Activated CD4-positive, alpha-beta T cell treated with anti-CD3 and anti-CD28 coated beads, Interleukin-2, amount 50 U/mL, for 24 hours (primary cell): ENCODE results near the gene GAP43.

Experiments
- DNase-seq, 2 donors: peaks; one replicate each; pipeline ENCODE4 v3.0.0-alpha.2; 2020; ENCODE audit warnings: low read depth in 1 of 2, low spot score in 1 of 2

GAP43 gene, protein sequence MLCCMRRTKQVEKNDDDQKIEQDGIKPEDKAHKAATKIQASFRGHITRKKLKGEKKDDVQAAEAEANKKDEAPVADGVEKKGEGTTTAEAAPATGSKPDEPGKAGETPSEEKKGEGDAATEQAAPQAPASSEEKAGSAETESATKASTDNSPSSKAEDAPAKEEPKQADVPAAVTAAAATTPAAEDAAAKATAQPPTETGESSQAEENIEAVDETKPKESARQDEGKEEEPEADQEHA

DNA sequence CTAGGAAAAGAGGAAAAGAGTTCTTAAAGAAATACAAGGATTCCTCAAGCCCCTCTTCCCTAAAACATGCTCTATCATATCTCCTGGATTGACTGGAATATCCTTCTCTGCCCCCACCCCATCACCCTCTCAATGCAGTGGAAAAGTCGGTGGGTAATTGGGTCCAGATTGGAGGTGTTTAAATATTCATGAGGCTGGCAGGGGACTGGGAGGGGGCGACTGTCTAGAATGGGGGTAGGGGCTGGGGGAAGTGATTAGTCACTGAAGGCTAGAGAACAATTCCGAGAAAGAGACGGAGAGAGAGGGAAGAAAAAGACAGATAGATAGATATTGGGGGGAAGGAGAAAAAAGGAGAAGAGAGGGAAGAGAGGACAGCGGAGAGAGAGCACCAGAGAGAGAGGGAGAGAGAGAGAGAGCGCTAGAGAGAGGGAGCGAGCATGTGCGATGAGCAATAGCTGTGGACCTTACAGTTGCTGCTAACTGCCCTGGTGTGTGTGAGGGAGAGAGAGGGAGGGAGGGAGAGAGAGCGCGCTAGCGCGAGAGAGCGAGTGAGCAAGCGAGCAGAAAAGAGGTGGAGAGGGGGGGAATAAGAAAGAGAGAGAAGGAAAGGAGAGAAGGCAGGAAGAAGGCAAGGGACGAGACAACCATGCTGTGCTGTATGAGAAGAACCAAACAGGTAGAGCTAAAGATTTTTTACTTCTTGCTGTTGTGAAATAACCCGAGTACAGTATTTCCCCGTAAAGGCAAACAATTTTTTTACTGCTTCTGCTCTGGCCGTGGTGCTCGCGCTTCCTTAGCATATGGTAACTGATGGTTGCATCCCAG, at the start of gene GAP43:
GAP43 (plus strand) TSS at position 467 of the 825 bp plus-strand sequence; CDS start at position 647, 180 bp downstream.
- no peak for DNase-seq

DNA sequence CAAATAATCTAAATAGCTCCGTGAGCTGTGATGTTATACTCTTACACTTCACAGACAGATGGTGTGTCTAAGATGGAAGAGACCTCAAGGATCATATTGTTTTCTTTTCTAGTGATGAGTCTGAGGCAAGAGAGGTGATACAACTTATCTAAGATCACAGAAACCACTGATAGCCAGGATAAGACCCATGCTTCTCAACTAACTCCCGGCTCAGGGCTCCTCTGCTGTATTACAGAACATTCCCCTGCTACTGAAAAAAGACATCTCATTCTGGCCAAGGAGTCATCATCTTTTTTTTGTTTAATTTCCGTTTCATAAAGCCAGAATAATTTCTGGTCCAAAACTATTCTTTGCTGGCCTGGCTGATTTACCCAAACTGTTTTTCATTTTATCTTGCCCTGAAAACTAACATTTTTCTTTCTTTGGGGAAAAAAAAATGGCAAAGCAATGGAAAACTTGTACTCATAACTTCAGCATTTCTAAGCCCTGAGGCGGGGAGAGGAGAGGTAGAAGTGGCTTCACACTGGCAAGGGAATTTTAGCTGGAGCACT, 46.9 kb upstream of the GAP43 start:
- no peak for DNase-seq

DNA sequence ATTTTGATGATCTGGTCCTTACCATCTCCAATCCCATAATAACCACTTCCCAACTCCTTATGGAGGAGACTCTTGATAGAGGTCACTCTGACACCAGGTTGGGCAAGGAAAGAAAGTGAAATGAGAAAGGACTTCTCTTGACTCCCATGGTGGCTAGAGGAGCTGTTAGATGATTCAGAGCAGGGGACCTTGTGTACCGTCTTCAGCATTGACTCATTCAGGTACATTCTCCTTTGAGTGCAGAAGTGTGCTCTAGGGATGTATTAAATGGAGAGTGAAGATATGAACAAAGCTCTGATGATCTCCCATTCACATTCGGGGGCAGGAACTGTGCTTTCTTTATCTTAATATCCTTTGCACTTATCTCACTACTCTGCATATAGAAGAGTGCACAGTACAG, 46.3 kb upstream of the GAP43 start:
- no peak for DNase-seq

DNA sequence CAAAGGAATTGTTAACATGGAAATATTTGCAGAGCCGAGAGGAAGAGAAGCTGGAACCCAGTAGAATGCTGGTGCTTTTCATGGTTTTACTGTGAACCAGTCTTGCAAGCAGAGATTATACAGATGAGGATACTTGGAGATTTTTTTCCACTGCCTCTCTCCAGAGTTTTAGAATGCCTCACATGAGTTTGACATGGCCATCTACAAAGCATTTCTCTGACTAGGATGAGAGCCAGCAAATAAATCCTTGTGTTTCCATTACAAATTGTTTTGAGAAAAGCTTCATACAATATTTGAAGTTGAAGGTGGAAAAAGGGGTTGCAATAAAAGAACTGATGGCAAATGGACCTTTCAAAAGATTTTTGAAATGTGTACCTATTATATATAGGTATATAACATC, 45.0 kb upstream of the GAP43 start:
- no peak for DNase-seq

DNA sequence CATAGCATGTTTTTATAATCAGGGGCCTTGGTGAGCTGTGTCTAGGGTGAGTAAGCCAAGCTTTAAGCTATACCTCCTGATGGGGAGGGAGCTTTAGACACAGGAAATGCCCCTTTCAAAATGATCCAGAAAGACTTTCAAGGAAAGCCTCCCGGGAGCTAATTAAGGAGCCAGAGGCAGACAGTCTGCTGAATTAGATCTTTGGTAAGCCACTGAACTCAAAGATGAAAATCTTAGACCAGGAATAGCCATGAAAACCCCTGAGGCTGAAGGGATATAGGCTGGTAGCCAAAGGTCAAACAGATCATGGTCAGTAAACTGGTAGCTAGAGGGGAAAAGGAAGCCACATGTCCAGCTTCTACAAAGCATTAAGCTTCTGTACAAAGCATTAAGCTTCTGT, 42.7 kb upstream of the GAP43 start:
- DNase-seq, result no peak

DNA sequence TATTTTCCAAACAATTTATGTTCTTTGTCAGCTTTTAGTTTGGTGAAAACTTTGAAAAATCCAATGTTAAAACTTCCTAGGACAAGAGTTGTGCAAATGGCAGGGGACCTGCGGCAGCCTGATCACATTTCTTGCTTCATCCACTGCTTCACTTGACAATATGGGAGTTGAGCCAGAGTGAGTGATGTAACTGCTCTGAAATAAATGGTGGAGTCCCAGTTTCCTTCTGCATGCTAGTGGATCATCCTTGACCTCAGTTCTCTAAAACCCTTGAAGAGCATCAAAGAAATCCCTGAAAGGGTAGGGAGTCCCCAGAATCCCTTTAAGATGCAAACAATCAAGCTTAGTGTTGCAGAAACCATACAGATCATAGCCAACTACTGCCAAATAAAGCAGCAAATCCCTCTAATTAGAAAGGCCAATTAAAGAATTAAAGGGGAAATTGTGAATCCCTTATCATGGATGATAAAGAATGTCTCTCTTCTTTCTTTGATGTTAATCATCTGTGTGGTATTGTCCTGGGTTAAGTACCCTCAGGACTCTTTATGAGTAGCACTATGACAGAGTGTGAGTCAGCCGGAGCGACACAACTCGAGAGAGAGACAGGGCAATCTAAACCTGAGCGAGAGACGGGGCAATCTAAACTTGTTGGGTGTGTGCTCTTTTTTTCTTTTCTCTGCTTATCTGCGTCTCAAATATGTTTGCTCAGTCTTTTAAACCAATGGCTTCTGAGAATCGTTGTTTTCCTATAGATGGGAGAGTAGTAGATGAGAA, 41.8 kb upstream of the GAP43 start:
- no peak for DNase-seq

DNA sequence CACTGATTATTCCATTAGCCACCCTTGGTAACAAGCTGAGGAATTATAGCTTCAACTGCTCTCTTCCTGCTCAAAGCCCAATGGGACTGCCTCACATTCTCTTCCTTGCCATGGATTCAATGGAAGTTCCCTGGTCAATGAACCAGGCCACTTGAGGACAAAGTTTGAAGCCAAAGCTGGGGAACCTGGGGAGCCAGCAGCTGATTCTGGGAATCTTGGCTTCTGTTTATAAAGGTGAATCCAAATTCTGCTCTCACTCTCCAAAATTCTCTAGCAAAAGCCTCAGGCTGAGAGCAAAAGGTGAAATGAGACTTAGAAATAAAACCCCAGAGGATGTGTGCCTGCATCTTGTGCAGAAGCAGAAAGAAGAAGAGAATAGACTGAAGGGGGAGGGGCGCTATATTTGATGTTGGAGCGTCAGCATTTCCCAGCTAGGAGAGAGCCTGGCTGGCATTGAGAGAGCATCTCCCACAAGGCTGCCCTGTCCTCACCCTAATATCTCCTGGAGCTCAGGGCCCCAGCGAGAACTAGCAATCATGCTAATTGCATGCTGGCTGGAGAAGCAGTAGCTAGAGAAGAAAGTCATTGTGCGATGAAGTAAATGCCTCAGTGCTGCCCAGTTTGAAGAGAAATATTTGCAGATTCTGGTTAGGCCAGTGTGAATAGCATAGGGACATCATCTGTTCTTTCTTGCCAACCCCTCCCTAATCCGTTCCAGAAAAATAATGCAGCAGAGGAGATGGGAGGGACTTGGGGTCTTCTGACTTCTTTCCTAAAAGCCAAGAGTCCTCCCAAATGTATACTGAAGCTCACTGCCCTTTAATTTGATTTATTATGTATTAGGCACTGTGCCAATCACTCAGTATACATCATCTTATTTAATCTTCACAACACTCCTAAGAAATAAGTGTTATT, 34.9 kb upstream of the GAP43 start:
- no peak for DNase-seq

DNA sequence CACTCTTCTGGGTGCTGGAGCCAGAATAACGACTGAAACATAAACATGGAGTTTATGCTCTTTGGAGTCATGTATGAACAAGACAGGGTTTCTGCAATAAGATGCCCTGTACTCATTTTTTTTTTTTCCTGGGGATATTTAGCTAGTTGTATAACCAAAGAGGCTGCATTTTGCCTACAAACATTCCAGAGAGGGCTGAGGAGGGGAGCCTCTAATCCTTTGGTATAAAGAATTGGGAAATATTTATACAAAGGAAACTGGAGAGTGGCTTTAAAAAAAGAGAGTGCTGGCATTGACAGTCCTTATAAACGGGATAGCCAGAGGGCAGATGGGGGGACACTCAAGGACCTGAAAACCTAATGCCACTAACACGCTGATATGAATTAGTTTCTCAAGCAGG, 32.4 kb upstream of the GAP43 start:
- DNase-seq, result no peak

DNA sequence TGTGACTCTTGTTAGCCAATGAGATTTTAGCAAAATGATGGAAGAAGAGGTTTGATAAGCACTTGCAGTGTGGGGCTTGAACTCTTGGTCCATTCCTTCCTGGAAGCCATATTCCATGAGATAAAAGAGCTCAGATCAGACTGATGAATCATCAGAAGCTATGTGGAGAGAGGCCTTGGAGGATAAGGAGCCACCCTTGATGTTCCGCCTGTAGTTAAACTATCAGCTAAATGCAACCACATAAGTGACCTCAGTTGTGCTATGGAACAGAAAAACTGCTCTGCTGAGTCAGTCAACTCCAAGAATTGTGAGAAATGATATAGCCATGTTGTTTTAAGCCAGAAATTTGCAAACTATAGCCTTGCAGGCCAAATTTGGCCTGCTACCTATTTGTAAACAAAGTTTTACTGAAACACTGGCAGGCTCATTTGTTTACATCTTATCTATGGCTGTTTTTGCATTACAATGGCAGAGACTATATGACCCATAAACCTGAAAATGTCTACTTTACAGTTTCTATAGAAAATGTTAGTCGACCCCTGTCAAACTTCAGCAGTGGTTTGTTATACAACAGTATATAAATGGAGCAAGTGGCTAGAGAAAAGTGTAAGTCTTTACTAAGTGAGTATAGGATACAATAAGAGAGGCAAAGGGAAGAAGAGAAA, 27.6 kb upstream of the GAP43 start:
- no peak for DNase-seq

DNA sequence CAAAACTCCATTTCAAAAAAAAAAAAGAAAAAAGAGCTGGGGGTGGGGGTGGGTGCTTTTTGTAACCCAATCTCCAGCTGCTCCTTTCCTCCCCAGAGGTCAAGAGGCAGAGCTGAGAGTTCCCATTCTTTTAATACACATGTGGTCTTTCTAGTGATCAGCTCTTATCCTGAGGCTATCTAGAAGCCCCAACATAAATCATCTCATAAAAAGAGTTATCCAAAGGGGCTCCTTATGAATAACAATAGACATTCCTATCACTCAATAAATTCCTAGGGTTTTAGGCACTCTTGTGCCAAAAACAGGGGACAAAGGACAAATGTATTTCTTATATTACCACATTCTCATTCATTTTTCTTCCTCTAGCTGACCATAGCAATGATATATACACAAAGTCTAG, 25.1 kb upstream of the GAP43 start:
- no peak for DNase-seq

DNA sequence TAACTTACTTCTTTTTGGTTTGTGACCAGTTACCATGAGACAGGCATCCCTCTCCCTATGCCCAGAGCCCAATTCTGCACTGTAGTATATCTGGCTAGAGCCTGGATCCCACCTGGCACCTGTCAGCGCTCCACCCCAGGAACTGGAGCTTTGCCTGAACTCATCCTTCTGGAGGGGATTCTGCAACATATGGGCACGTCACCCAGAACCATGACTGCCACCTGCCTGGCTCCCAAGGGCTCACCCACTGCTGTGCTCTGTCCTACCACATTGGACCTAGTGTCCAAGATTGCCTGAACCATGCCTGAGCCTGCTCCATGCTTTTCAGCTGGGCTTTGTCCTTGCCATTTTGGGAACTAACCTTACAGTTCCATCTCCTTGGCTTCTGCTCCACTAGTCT, 21.1 kb upstream of the GAP43 start:
- DNase-seq, result no peak

DNA sequence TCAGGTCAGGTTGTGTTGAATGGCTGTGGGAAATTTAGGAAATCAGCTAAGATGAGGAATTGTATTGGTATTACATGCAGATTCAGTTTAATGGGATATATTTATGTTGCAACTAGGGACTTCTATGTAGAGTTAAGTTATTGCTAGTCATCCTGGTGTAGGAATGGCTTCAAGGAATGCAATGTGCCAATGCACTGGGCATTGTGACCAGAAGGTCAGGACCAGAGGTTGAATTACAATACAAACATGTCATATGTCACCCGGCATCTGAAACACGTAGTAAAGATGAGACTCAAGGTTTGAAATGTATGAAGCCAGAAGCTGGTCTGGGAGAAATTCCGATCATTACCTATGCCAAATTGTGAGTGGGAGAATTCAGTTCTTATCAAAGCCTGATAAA, 11.7 kb upstream of the GAP43 start:
- DNase-seq, result no peak

DNA sequence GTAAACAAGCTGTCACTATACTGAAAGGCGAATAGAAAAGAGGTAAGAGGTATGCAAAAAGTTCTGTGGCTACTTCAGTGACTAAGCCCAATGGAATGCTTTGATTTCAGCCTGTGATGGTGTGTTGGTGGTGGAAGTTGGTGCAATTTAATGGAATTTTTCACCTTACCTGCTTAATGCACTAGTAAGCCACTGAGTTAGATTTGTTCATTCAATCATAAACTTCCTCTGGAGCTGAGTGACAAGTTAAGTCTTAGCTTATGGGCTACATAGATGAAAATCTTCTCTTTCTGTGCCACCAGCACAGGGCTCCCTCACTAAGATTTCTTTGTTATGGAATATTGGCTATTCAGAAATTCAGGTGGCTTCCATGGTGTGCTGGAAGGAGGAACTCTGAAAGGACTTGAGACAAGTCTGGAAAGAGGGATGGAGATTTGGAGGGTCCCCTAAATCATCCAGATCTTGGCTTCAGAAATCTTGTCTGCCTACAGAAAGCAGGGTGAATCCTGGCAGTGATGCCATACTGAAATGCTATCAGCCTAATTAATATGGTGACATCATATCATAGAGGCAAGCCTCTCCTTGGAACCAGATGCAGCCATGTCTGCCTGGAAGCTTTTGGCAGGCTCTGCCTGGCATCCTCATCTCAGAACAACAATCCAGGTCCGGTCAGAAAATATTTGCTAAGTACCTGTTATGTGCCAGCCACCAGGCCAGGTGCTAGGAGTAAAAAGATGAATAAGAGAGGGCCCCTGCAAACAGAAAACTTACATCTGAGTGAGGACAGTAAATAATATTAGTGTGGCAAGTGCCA, 8.1 kb upstream of the GAP43 start:
- DNase-seq, result no peak

DNA sequence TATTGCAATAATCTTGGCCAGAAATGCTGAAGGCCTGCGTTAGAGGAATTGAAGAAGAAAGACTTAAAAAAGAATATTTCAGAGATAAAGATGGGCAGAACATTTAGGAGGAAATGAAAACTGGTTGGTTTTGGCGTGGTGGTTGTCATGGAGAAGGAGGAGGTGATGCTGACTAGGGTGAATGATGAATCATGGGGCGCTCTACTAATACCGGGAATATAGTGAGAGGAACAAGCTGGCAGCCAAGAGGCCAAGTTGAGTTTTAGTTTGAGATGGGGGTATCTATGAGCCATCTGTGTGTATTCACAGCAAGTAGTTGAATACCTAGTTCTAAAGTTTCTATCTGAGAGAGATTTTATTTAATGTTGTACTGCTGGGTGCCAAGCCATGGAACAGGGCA, 6.8 kb upstream of the GAP43 start:
- no peak for DNase-seq

DNA sequence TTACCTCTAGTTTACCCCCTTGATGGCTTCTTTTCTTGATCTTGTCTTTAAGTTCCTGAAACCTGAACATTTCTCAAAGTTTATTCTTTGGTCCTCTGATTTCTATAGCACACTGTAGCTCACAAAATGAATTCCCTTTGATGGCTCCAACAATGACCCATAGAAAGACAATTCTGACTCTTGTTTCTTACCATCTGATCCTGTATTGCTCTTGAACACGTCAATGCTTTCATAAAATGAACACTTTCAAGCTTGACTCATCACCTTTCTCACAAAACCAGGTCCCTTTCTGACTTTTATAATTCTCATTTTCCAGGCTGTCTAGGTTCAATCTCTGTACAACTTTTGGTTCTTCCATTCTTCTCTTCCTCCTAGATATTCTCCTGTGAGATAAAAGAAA, 5.7 kb upstream of the GAP43 start:
- no peak for DNase-seq

DNA sequence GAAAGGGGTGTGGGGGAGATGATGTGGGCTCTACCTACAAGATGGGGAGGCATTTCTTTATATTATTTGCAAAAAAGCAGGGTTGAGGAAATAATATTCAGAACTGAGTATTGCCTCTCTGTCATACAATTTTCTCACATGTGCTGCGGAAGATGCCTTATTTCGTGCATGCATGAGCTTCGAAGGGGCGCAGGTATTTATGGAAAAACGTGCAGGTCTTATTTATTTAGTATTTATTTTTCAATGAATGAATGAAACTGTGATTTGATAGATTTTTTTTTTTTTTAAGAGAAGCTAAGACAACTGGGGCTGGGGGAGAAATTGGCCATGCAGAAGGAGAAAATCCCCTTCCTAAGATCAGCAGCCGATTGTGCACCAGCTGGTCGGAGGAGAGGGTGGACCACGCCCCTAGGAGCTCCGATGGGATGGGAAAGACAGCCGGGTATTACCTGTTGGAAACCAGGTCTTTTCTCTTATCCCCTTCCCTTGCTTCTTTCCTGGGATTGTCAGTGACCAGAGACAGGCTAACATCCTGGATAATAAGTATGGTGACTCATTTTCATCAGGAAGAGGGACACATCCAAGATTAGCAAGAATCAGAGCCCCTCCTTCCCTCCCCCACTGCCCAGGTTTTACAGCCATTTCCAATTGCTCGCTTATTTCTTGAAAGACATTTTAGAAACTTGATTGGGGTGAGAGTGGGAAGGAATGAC, 875 bp downstream of the GAP43 start:
- DNase-seq, result no peak

DNA sequence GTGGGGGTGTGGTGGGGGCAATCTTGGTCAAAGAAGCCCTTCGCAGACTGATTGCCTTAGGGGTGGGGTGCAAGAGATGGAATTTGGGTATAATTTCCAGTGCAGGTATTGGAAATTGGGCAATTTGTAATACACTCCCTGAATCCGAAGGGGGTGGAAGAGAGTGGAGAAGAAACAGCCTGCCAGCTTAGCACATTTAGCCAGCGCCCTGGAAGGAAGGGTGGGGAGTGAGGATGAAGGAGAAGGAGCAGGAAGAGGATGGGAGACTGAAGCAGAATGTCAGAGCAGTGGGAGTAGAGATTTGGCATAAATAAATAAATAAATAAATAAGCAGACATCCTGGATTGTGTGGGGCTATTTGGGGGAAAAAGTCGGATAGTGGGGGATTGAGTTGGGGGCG, 1.6 kb downstream of the GAP43 start:
- DNase-seq, result no peak

DNA sequence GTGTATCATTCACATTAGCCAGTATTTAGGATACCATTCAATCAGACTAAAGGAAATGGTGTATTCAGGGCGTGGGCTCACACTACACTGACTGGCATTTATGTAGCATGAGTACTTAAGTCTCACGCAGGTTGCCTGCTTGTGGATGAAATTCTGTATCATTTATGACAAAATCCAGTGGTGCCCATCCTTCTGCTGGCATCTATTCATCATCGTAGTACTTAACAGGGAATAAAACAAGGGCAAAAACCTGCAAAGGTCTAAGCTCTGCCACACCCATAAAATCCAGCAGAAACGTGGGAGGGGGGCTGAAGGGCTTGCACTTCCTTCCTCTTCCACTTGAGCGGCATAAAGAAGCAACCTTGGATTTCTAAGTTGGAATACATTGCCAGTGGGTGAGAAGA, 2.7 kb downstream of the GAP43 start:
- DNase-seq, result no peak

DNA sequence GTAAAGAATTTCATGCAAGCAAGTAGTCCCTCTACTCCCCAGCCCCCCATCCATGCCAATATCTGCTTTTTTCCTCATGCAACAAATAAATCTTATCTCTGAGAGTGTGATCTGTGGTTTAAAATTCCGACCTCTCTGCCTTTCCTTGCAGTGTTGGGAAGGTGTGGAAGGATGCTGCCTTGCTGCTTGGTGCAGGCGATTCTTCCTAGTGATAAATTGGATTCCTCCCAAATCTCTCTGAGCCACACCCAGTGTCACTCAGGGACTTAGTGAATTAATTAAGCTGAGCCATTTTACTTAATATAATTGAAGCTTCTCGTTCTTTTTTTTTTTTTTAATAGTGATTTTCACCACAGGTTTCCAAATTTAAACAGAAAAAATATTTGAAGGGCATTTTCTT, 3.4 kb downstream of the GAP43 start:
- DNase-seq, result no peak
